Lung (tissue), 12 donors: Measurements from ENCODE around the gene CASP1. TPM values are rescaled to one million over a fixed set of nuclear protein-coding genes. Genes with fewer than 3 reads are reported as not detected.

Source experiments
- ATAC-seq: fragments of 200-7000 bp; cut with Tn5 transposase; one replicate; pipeline ENCODE4 v1.9.1; 2020; ENCODE audit warnings: moderate number of reproducible peaks; ENCODE audit not compliant: insufficient read depth, low FRiP score
- DNase-seq, 3 donors: peaks; one replicate each; pipeline ENCODE4 v3.0.0-alpha.2; 2013 to 2017
- H3K27ac ChIP-seq, 2 donors: one replicate each; pipeline ENCODE4 v1.5.1; 2013; ENCODE audit warnings: mild to moderate bottlenecking in 2 of 2, moderate library complexity in 2 of 2, control low read depth in 1 of 2, inconsistent platforms in 1 of 2, low read depth in 1 of 2, low read length in 1 of 2
- H3K27me3 ChIP-seq, 3 donors: one replicate each; pipeline ENCODE4 v1.5.1; 2013; ENCODE audit warnings: low read length in 2 of 3; ENCODE audit not compliant: control insufficient read depth in 3 of 3, insufficient read depth in 3 of 3
- H3K36me3 ChIP-seq, 4 donors: one replicate each; pipeline ENCODE4 v1.5.1; 2013; ENCODE audit warnings: low read length in 4 of 4, mild to moderate bottlenecking in 1 of 4, moderate library complexity in 1 of 4; ENCODE audit not compliant: control insufficient read depth in 4 of 4, insufficient read depth in 4 of 4
- H3K4me1 ChIP-seq, 5 donors: one replicate each; pipeline ENCODE4 v1.5.1; 2013; ENCODE audit warnings: low read length in 5 of 5, mild to moderate bottlenecking in 2 of 5, moderate library complexity in 1 of 5; ENCODE audit not compliant: control insufficient read depth in 5 of 5, insufficient read depth in 5 of 5
- H3K4me3 ChIP-seq: one replicate; pipeline ENCODE4 v1.5.1; 2013; ENCODE audit warnings: mild to moderate bottlenecking, control low read depth, moderate library complexity
- H3K9ac ChIP-seq, 2 donors: one replicate each; pipeline ENCODE4 v1.5.1; 2013; ENCODE audit warnings: low read length in 2 of 2, control low read depth in 1 of 2; ENCODE audit not compliant: insufficient read depth in 1 of 2
- H3K9me3 ChIP-seq, 4 donors: one replicate each; pipeline ENCODE4 v1.5.1; 2013; ENCODE audit warnings: low read length in 3 of 4, mild to moderate bottlenecking in 1 of 4, moderate library complexity in 1 of 4; ENCODE audit not compliant: control insufficient read depth in 4 of 4, insufficient read depth in 3 of 4
- CTCF ChIP-seq: IDR thresholded peaks from 2 replicates; pipeline ENCODE4 v1.5.1; 2012; ENCODE audit warnings: mild to moderate bottlenecking; ENCODE audit errors: control extremely low read depth, extremely low read depth
- WGBS, 2 donors: extraction: QIAGEN DNeasy Blood & Tissue Kit; methylation state at CpG; one replicate each; pipeline ENCODE4 v1.1.7; 2013; 5-methylcytosine and 5-hydroxymethylcytosine counted together
- polyA plus RNA-seq, 2 donors: library from polyadenylated mRNA; stranded (reverse); fragments of 200-250 nt; gene quantifications; one replicate each; pipeline ENCODE4 v1.2.1, GENCODE V29; 2013
- total RNA-seq, 2 donors: library from RNA; depleted of rRNA in 1 of 2; stranded (reverse); fragments of >200 nt in 1 of 2; gene quantifications; one replicate each; pipeline ENCODE4 v1.2.1, GENCODE V29; 2014 to 2021
- donor health status: control.
- donor health status: control.
- donor health status: Bipolar disorder and iron deficiency.
- donor health status: healthy.
- donor health status: DM: yes; HTN: yes; CAD: no.

CASP1 gene
- total and polyA plus RNA-seq, 4 donors, result 30.2 to 115 (median 44.6) TPM

GRCh38 chr11:105033781-105034180, 1.2 kb downstream of the CASP1 start:
- Histone ChIP-seq H3K4me1 (peaks cover 0 to 12% (median 2%) of the 10 kb centered on the region in 5 donors), H3K36me3 (peaks cover 3 to 17% (median 8%) of the 10 kb centered on the region in 4 donors), H3K27me3 (no peaks in the 10 kb centered on the region), H3K9ac (peak overlapping the region in 1 of 2 donors; percentile 47), H3K4me3 (no peak overlapping the region), H3K9me3 (peaks cover 0 to 4% (median 0%) of the 10 kb centered on the region in 4 donors), H3K27ac (no peak overlapping the region)
- 75 to 92% methylated on average over 1 of the region's 1 CpG for whole genome bisulfite sequencing, 2 donors
- no peak for TF ChIP-seq CTCF
- DNase-seq (no peak), ATAC-seq (no peak)

GRCh38 chr11:105033343-105033742, 1.6 kb downstream of the CASP1 start:
- Histone ChIP-seq H3K4me1 (peaks cover 0 to 12% (median 2%) of the 10 kb centered on the region in 5 donors), H3K4me3 (peak overlapping the region; percentile 14), H3K27me3 (no peaks in the 10 kb centered on the region), H3K27ac (peak overlapping the region in 1 of 2 donors; percentile 77), H3K9me3 (peaks cover 0 to 4% (median 0%) of the 10 kb centered on the region in 4 donors), H3K36me3 (peaks cover 5 to 17% (median 8%) of the 10 kb centered on the region in 4 donors), H3K9ac (peak overlapping the region in 1 of 2 donors; percentile 1)
- ATAC-seq, result no peak
- WGBS, 2 donors, result 69 to 76% methylated on average over 3 of the region's 3 CpGs
- TF ChIP-seq CTCF, result no peak
- no peak for DNase-seq

- ATAC-seq (no peak), DNase-seq (no peak)
- H3K27me3 ChIP-seq, result no peaks in the 10 kb centered on the region
- TF ChIP-seq CTCF, result no peak
- peaks cover 6 to 17% (median 8%) of the 10 kb centered on the region in 4 donors for H3K36me3 ChIP-seq
- no peak overlapping the region for H3K27ac ChIP-seq
- H3K9ac ChIP-seq, result no peak overlapping the region
- WGBS, 2 donors, result 44 to 58% methylated on average over 2 of the region's 2 CpGs
- H3K9me3 ChIP-seq, result peaks cover 0 to under 1% (median 0%) of the 10 kb centered on the region in 4 donors
- peaks cover 0 to 12% (median 2%) of the 10 kb centered on the region in 5 donors for H3K4me1 ChIP-seq
- no peak overlapping the region for H3K4me3 ChIP-seq
These were observed 2.4 kb downstream of the CASP1 start for GRCh38 chr11:105032495-105032894.

GRCh38 chr11:105027678-105028077, 7.3 kb downstream of the CASP1 start:
- no peak overlapping the region for H3K9ac ChIP-seq
- H3K27ac ChIP-seq, result no peak overlapping the region
- H3K27me3 ChIP-seq, result no peaks in the 10 kb centered on the region
- peaks cover 10 to 21% (median 14%) of the 10 kb centered on the region in 4 donors for H3K36me3 ChIP-seq
- no peak for ATAC-seq
- no peaks in the 10 kb centered on the region for H3K9me3 ChIP-seq
- DNase-seq, result no peak
- H3K4me1 ChIP-seq, result no peaks in the 10 kb centered on the region
- no peak for TF ChIP-seq CTCF
- WGBS, 2 donors, result 50 to 64% methylated on average over 3 of the region's 3 CpGs
- H3K4me3 ChIP-seq, result no peak overlapping the region
